K562 (cell line): ENCODE data around the gene FAM187B. TPM values are rescaled to one million over a fixed set of nuclear protein-coding genes. Genes with fewer than 3 reads are reported as not detected.

Experiments used
- ATAC-seq: fragments of 200-7000 bp; cut with Tn5 transposase; 3 replicates; pipeline ENCODE4 v1.9.1; 2020; ENCODE audit warnings: moderate library complexity
- BruUV-seq: library from RNA; stranded (reverse); fragments of 400-500 nt; replicated peaks from 2 replicates; lab custom pipeline; 2021; lab: Mats Ljungman, UMichigan
- CTCF ChIA-PET: fragments of 300-600 bp; formaldehyde crosslinking; extraction: SDS; loops from one replicate; lab custom pipeline; 2021; ENCODE audit warnings: low intra/inter-chr PET ratio; lab: Yijun Ruan, JAX
- POLR2A ChIA-PET: fragments of 300-600, 350-650 bp; sonication (Branson Sonifier 250); formaldehyde crosslinking; extraction: SDS; loops from one replicate; lab custom pipeline; 2021; ENCODE audit warnings: antibody characterized with exemption, inconsistent platforms; lab: Yijun Ruan, JAX
- DNase-seq, 4 experiments: peaks; one replicate each; pipeline versions ENCODE4 v3.0.0 to v3.0.0-alpha.2; 2011 to 2018; ENCODE audit warnings: low spot score in 3 of 4, mixed read lengths in 3 of 4; ENCODE audit errors: extremely low read depth in 1 of 4
- FAIRE-seq: peaks from 2 replicates; lab custom pipeline; 2011; peaks lifted over from hg19 to GRCh38; lab: Jason Lieb, UNC
- H2AFZ ChIP-seq: 2 replicates; pipeline ENCODE4 v1.6.0; 2011; ENCODE audit warnings: low read depth, low read length, control low read depth, inconsistent platforms
- H3K27ac ChIP-seq: fragments of 200-600 bp; 3 replicates; pipeline ENCODE4 v1.8.0; 2011; ENCODE audit warnings: low read depth, mild to moderate bottlenecking, control low read depth, inconsistent platforms, low read length, moderate library complexity, mixed read lengths; ENCODE audit errors: extremely low read depth
- H3K27me3 ChIP-seq, 2 experiments: fragments of 300-600 bp in 1 of 2; 2 replicates in 1 of 2; 3 replicates in 1 of 2; pipeline versions ENCODE4 v1.6.0 to v1.8.0; 2011; ENCODE audit warnings: inconsistent platforms in 2 of 2, low read length in 2 of 2, mild to moderate bottlenecking in 1 of 2, mixed read lengths in 1 of 2, moderate library complexity in 1 of 2; ENCODE audit not compliant: control insufficient read depth in 2 of 2, insufficient read depth in 2 of 2
- H3K36me3 ChIP-seq: fragments of 300-600 bp; 3 replicates; pipeline ENCODE4 v1.8.0; 2011; ENCODE audit warnings: mild to moderate bottlenecking, low read length, inconsistent platforms; ENCODE audit not compliant: control insufficient read depth, insufficient read depth
- H3K4me1 ChIP-seq, 2 experiments: fragments of 200-600 bp in 1 of 2; replicated peaks in 1 of 2; 2 replicates in 1 of 2; 3 replicates in 1 of 2; pipeline versions ENCODE4 v1.5.1 to v1.8.0; 2011; ENCODE audit warnings: inconsistent platforms in 2 of 2, low read length in 2 of 2, mild to moderate bottlenecking in 1 of 2, mixed read lengths in 1 of 2, moderate library complexity in 1 of 2; ENCODE audit not compliant: control insufficient read depth in 2 of 2, insufficient read depth in 2 of 2
- H3K4me2 ChIP-seq: 2 replicates; pipeline ENCODE4 v1.6.1; 2011; ENCODE audit warnings: low read length, control low read depth, inconsistent platforms, mixed read lengths; ENCODE audit not compliant: insufficient read depth
- H3K4me3 ChIP-seq: fragments of 200-600 bp; sonication (generic), shearing (Covaris generic); 2 replicates; pipeline ENCODE4 v1.5.1; 2016; ENCODE audit warnings: control low read depth, inconsistent platforms
- H3K79me2 ChIP-seq: fragments of 200-600 bp; 3 replicates; pipeline ENCODE4 v1.8.0; 2011; ENCODE audit warnings: low read length, inconsistent platforms; ENCODE audit not compliant: control insufficient read depth, insufficient read depth
- H3K9ac ChIP-seq, 2 experiments: 2 replicates each; pipeline versions ENCODE4 v1.6.0 to v1.6.1; 2011; ENCODE audit warnings: low read depth in 2 of 2, low read length in 2 of 2, control low read depth in 1 of 2, inconsistent platforms in 1 of 2, mild to moderate bottlenecking in 1 of 2, mixed read lengths in 1 of 2; ENCODE audit not compliant: insufficient read depth in 1 of 2
- H3K9me1 ChIP-seq: one replicate; pipeline ENCODE4 v1.6.0; 2011; ENCODE audit warnings: inconsistent platforms, mild to moderate bottlenecking, low read length, moderate library complexity; ENCODE audit not compliant: control insufficient read depth, insufficient read depth
- H3K9me3 ChIP-seq: replicated peaks from 2 replicates; pipeline ENCODE4 v1.5.1; 2011; ENCODE audit warnings: low read depth, low read length, inconsistent platforms; ENCODE audit not compliant: control insufficient read depth, insufficient read depth
- H4K20me1 ChIP-seq: replicated peaks from 2 replicates; pipeline ENCODE4 v1.6.1; 2011; ENCODE audit warnings: low read length, inconsistent platforms, mixed read lengths; ENCODE audit not compliant: control insufficient read depth, insufficient read depth
- ATF1 ChIP-seq, 2 experiments: fragments of 450-650 bp in 1 of 2; IDR thresholded peaks; 2 replicates each; pipeline ENCODE4 v1.6.1; 2016; ENCODE audit warnings: missing compliant biosample characterization in 1 of 2, missing genetic modification characterization in 1 of 2
- CBX1 ChIP-seq: sonication (generic); IDR thresholded peaks from 2 replicates; pipeline ENCODE4 v1.6.1; 2016; ENCODE audit warnings: antibody characterized with exemption, low read depth, mild to moderate bottlenecking
- CCNT2 ChIP-seq: IDR thresholded peaks from 2 replicates; pipeline ENCODE4 v1.6.1; 2011; ENCODE audit warnings: borderline replicate concordance, low read depth, mild to moderate bottlenecking, moderate library complexity, mixed read lengths, low read length; ENCODE audit not compliant: insufficient read length; ENCODE audit errors: extremely low read depth
- HMG20A ChIP-seq: fragments of 450-650 bp; formaldehyde crosslinking; conservative IDR thresholded peaks from 2 replicates; pipeline ENCODE4 v1.4.0; 2020; ENCODE audit warnings: mild to moderate bottlenecking, mixed read lengths
- MECOM ChIP-seq: fragments of 250-450 bp; sonication (Bioruptor Pico); IDR thresholded peaks from 2 replicates; pipeline ENCODE4 v1.8.0; 2022; ENCODE audit warnings: inconsistent platforms
- NBN ChIP-seq: fragments of 450-650 bp; IDR thresholded peaks from 2 replicates; pipeline ENCODE4 v1.6.1; 2016; ENCODE audit warnings: low read depth, mild to moderate bottlenecking
- SMAD3 ChIP-seq: fragments of 450-650 bp; formaldehyde crosslinking; conservative IDR thresholded peaks from 2 replicates; pipeline ENCODE4 v1.4.0; 2020; ENCODE audit warnings: mild to moderate bottlenecking
- SREBF1 ChIP-seq: fragments of 150-350 bp; IDR thresholded peaks from 2 replicates; pipeline ENCODE4 v1.6.1; 2014; ENCODE audit warnings: antibody characterized with exemption, low read depth, low read length, borderline replicate concordance
- ZNF3 ChIP-seq: fragments of 250-450 bp; sonication (Bioruptor Pico); IDR thresholded peaks from 2 replicates; pipeline ENCODE4 v1.5.0; 2021; ENCODE audit warnings: mild to moderate bottlenecking, moderate library complexity
- WGBS: fragments of 100-300 bp; shearing (Covaris generic); methylation state at CpG from one replicate; pipeline ENCODE4 v1.1.6; 2016; ENCODE audit warnings: low coverage, mixed read lengths; ENCODE audit not compliant: insufficient coverage; ENCODE audit errors: missing lambda C conversion rate; 5-methylcytosine and 5-hydroxymethylcytosine counted together
- in situ Hi-C: fragments of 300-500 bp; cut with MboI; formaldehyde crosslinking; loops from 4 replicates; pipeline ENCODE4 v1.15.0; 2018; ENCODE audit warnings: inconsistent platforms, mixed read lengths
- intact Hi-C: fragments of 100-400 bp; cut with micrococcal nuclease; formaldehyde crosslinking; loops from 2 replicates; pipeline ENCODE4 v1.14.2; 2022
- polyA plus RNA-seq, 8 experiments: library from polyadenylated mRNA; depleted of rRNA in 4 of 8; stranded (reverse) in 5 of 8; unstranded in 3 of 8; fragments of >200 nt; fragmentation: Nextera tagmentation in 2 of 8; fragmentation: Illumina TruSeq in 1 of 8; extraction: Ambion mirVana in 2 of 8; extraction: Trizol in 1 of 8; gene quantifications; 2 replicates each; pipeline versions ENCODE4 v1.2.1 to v1.2.3, GENCODE V29; 2011 to 2014; ENCODE audit warnings: inconsistent platforms in 1 of 8, missing spikeins in 1 of 8
- total RNA-seq, 7 experiments: library from RNA; depleted of rRNA in 6 of 7; stranded (reverse); fragments of >200 nt in 6 of 7; fragmentation: Illumina TruSeq in 2 of 7; extraction: Trizol in 2 of 7; gene quantifications; 2 replicates each; pipeline versions ENCODE4 v1.2.1 to v1.2.3, GENCODE V29; 2011 to 2021; ENCODE audit warnings: low replicate concordance in 1 of 7

Gene FAM187B
- total and polyA plus RNA-seq, 9 of the 15 experiments (the other 6 are each of a cell fraction or from before 2014, with no cell fraction given) = 0.04 to 0.09 TPM; not detected in 7

GRCh38 chr19:35212241-35212640 is 16.3 kb downstream of the FAM187B start:
- intact Hi-C loops (no loop called here), in situ Hi-C loops (no loop called here)
- Histone ChIP-seq H3K9me1 (no peaks in the 10 kb centered on the region), H3K79me2 (no peaks in the 10 kb centered on the region), H2AFZ (no peak overlapping the region), H3K9me3 (peaks cover 6% of the 10 kb centered on the region; the same call in 1 of the 2 replicates), H3K36me3 (no peaks in the 10 kb centered on the region), H3K4me1 (peaks cover 18% of the 10 kb centered on the region in 2 experiments), H3K4me2 (no peak overlapping the region), H3K27me3 (no peaks in the 10 kb centered on the region), H3K27ac (no peak overlapping the region), H4K20me1 (no peaks in the 10 kb centered on the region), H3K4me3 (no peak overlapping the region), H3K9ac (no peak overlapping the region)
- no peak for FAIRE-seq
- no TSS peak for BruUV-seq
- ATAC-seq = no peak
- TF ChIP-seq ZNF3 (CRISPR knock-in tag) = no peak
- TF ChIP-seq CCNT2 = no peak
- TF ChIP-seq CBX1 = no peak
- TF ChIP-seq SMAD3 (CRISPR knock-in tag) = no peak
- no peak for TF ChIP-seq NBN
- TF ChIP-seq MECOM (CRISPR knock-in tag) = no peak
- no peak for TF ChIP-seq SREBF1
- TF ChIP-seq HMG20A (CRISPR knock-in tag) = no peak
- no peak for TF ChIP-seq ATF1 (CRISPR knock-in tag; IDR thresholded peaks at IDR 0.05)
- TF ChIP-seq ATF1 (tag; IDR thresholded peaks at IDR 0.05) = no peak
- POLR2A ChIA-PET = interaction anchor here (0.6 kb wide), 1 partner anchor 18 kb away, joined by 3 read pairs; no protein-coding TSS in a partner anchor
- DNase-seq = no peak
- CTCF ChIA-PET = no interaction called here
- WGBS = 62% methylated on average over 7 of the region's 7 CpGs
